NCI-H510A (cell line): ENCODE results near the gene LRBA.
"Not testable (repeated sequence)": the region's sequence is repeated elsewhere in the genome, so short reads cannot be mapped to it uniquely, and the experiment has no call there.

Experiments used
- DNase-seq: peaks from one replicate; lab custom pipeline; 2025; lab: John Stamatoyannopoulos, UW

Gene LRBA

GRCh38 chr4:150742930-150743329 lies 272.2 kb downstream of the LRBA start:
- not testable (repeated sequence) for DNase-seq

GRCh38 chr4:150739591-150739990 lies 275.5 kb downstream of the LRBA start:
- DNase-seq = no peak

- DNase-seq = no peak
These were observed 289.0 kb downstream of the LRBA start for GRCh38 chr4:150725957-150726523.

GRCh38 chr4:150723727-150724411 lies 291.2 kb downstream of the LRBA start:
- no peak for DNase-seq

- DNase-seq = no peak
These were observed 292.1 kb downstream of the LRBA start for GRCh38 chr4:150722908-150723362.

- no peak for DNase-seq
These were observed 294.0 kb downstream of the LRBA start for GRCh38 chr4:150720973-150721518.

- DNase-seq = no peak
These were observed 297.1 kb downstream of the LRBA start for GRCh38 chr4:150717952-150718351.

- no peak for DNase-seq
These were observed 300.3 kb downstream of the LRBA start for GRCh38 chr4:150714462-150715438.

- no peak for DNase-seq
These were observed 301.8 kb downstream of the LRBA start for GRCh38 chr4:150713251-150713650.

- no peak for DNase-seq
These were observed 304.2 kb downstream of the LRBA start for GRCh38 chr4:150710770-150711375.

GRCh38 chr4:150708004-150708403 lies 307.1 kb downstream of the LRBA start:
- DNase-seq = no peak

GRCh38 chr4:150699599-150699998 lies 315.5 kb downstream of the LRBA start:
- no peak for DNase-seq

GRCh38 chr4:150695162-150695561 lies 319.9 kb downstream of the LRBA start:
- DNase-seq = no peak

GRCh38 chr4:150694438-150694837 lies 320.6 kb downstream of the LRBA start:
- no peak for DNase-seq

GRCh38 chr4:150683775-150684350 lies 331.2 kb downstream of the LRBA start:
- no peak for DNase-seq

GRCh38 chr4:150682126-150682525 lies 333.0 kb downstream of the LRBA start:
- DNase-seq = no peak

GRCh38 chr4:150681063-150681462 lies 334.0 kb downstream of the LRBA start:
- no peak for DNase-seq

GRCh38 chr4:150680651-150681050 lies 334.4 kb downstream of the LRBA start:
- DNase-seq = no peak

- no peak for DNase-seq
These were observed 335.2 kb downstream of the LRBA start for GRCh38 chr4:150679765-150680343.

GRCh38 chr4:150679018-150679764 lies 335.9 kb downstream of the LRBA start:
- no peak for DNase-seq
